IMR-90 (cell line): ENCODE measurements around the gene SMOC1. TPM values are rescaled to one million over a fixed set of nuclear protein-coding genes. Genes with fewer than 3 reads are reported as not detected.

Experiments
- ATAC-seq: fragments of 200-7000 bp; cut with Tn5 transposase; 2 replicates; pipeline ENCODE4 v1.9.1; 2020; ENCODE audit warnings: low read depth, mild to moderate bottlenecking, moderate library complexity
- BruUV-seq: library from RNA; stranded (reverse); fragments of 400-500 nt; replicated peaks from 2 replicates; lab custom pipeline; 2021; lab: Mats Ljungman, UMichigan
- CTCF ChIA-PET: fragments of 300-600 bp; formaldehyde crosslinking; extraction: SDS; loops from one replicate; lab custom pipeline; 2021; ENCODE audit warnings: antibody characterized with exemption; lab: Yijun Ruan, JAX
- POLR2A ChIA-PET: fragments of 300-600 bp; sonication (Branson Sonifier 250); formaldehyde crosslinking; loops from one replicate; lab custom pipeline; 2022; ENCODE audit warnings: antibody characterized with exemption; ENCODE audit not compliant: unreplicated experiment; lab: Charles Lee
- DNase-seq: peaks from one replicate; pipeline ENCODE4 v3.0.0; 2013
- H2AFZ ChIP-seq: replicated peaks from 2 replicates; pipeline ENCODE3; 2013; ENCODE audit warnings: low read length, mild to moderate bottlenecking; ENCODE audit not compliant: poor library complexity
- H2AK5ac ChIP-seq: 2 replicates; pipeline ENCODE4 v1.6.1; 2013; ENCODE audit warnings: low read depth, low read length, inconsistent platforms
- H2AK9ac ChIP-seq: replicated peaks from 2 replicates; pipeline ENCODE3; 2013; ENCODE audit warnings: mild to moderate bottlenecking, low read depth, low read length, moderate library complexity; ENCODE audit not compliant: poor library complexity
- H2BK120ac ChIP-seq: 2 replicates; pipeline ENCODE4 v1.6.1; 2013; ENCODE audit warnings: low read depth, low read length, inconsistent platforms
- H2BK15ac ChIP-seq: 3 replicates; pipeline ENCODE4 v1.6.1; 2013; ENCODE audit warnings: low read depth, low read length, inconsistent platforms
- H2BK20ac ChIP-seq: 2 replicates; pipeline ENCODE4 v1.6.1; 2013; ENCODE audit warnings: low read depth, mild to moderate bottlenecking, inconsistent platforms, low read length, moderate library complexity
- H2BK5ac ChIP-seq: 2 replicates; pipeline ENCODE4 v1.6.1; 2013; ENCODE audit warnings: mild to moderate bottlenecking, low read depth, low read length, inconsistent platforms; ENCODE audit not compliant: poor library complexity, severe bottlenecking
- H3K14ac ChIP-seq: replicated peaks from 2 replicates; pipeline ENCODE4 v1.6.1; 2013; ENCODE audit warnings: low read depth, low read length, inconsistent platforms
- H3K18ac ChIP-seq: 2 replicates; pipeline ENCODE4 v1.6.1; 2013; ENCODE audit warnings: low read depth, low read length, control low read depth
- H3K23ac ChIP-seq: 2 replicates; pipeline ENCODE4 v1.6.1; 2013; ENCODE audit warnings: low read depth, low read length, inconsistent platforms
- H3K27ac ChIP-seq: 2 replicates; pipeline ENCODE4 v1.5.1; 2013; ENCODE audit warnings: mild to moderate bottlenecking, control low read depth, low read length; ENCODE audit not compliant: insufficient read depth
- H3K27me3 ChIP-seq: 2 replicates; pipeline ENCODE4 v1.6.1; 2013; ENCODE audit warnings: low read length; ENCODE audit not compliant: control insufficient read depth, insufficient read depth
- H3K36me3 ChIP-seq: 2 replicates; pipeline ENCODE4 v1.6.1; 2013; ENCODE audit warnings: low read length, mixed read lengths; ENCODE audit not compliant: control insufficient read depth, insufficient read depth
- H3K4ac ChIP-seq: 2 replicates; pipeline ENCODE4 v1.6.1; 2013; ENCODE audit warnings: low read depth, low read length, inconsistent platforms
- H3K4me1 ChIP-seq: 2 replicates; pipeline ENCODE4 v1.6.1; 2013; ENCODE audit warnings: low read length, mixed read lengths; ENCODE audit not compliant: control insufficient read depth, insufficient read depth
- H3K4me2 ChIP-seq: 2 replicates; pipeline ENCODE4 v1.6.1; 2013; ENCODE audit warnings: low read depth, mild to moderate bottlenecking, control low read depth, low read length, moderate library complexity
- H3K4me3 ChIP-seq: 2 replicates; pipeline ENCODE4 v1.5.1; 2013; ENCODE audit warnings: low read depth, mild to moderate bottlenecking, control low read depth, low read length, moderate library complexity; ENCODE audit not compliant: insufficient read depth
- H3K56ac ChIP-seq: 2 replicates; pipeline ENCODE4 v1.6.1; 2013; ENCODE audit warnings: low read length, inconsistent platforms; ENCODE audit not compliant: insufficient read depth; ENCODE audit errors: extremely low read depth
- H3K79me1 ChIP-seq, 2 experiments: 2 replicates each; pipeline ENCODE4 v1.6.1; 2013; ENCODE audit warnings: low read length in 2 of 2, inconsistent platforms in 1 of 2, low read depth in 1 of 2
- H3K9ac ChIP-seq: 2 replicates; pipeline ENCODE4 v1.6.1; 2013; ENCODE audit warnings: low read depth, low read length, control low read depth
- H3K9me1 ChIP-seq: 2 replicates; pipeline ENCODE4 v1.6.1; 2013; ENCODE audit warnings: low read length, inconsistent platforms; ENCODE audit not compliant: insufficient read depth
- H3K9me3 ChIP-seq: 2 replicates; pipeline ENCODE4 v1.6.1; 2013; ENCODE audit warnings: low read length; ENCODE audit not compliant: control insufficient read depth, insufficient read depth
- H4K20me1 ChIP-seq: 2 replicates; pipeline ENCODE4 v1.6.1; 2013; ENCODE audit warnings: low read length, inconsistent platforms; ENCODE audit not compliant: insufficient read depth
- H4K5ac ChIP-seq: 2 replicates; pipeline ENCODE4 v1.6.1; 2013; ENCODE audit warnings: mild to moderate bottlenecking, low read depth, low read length, control low read depth
- H4K8ac ChIP-seq, 2 experiments: 2 replicates each; pipeline ENCODE4 v1.6.1; 2013; ENCODE audit warnings: low read depth in 2 of 2, low read length in 2 of 2, control low read depth in 1 of 2, inconsistent platforms in 1 of 2
- H4K91ac ChIP-seq: 2 replicates; pipeline ENCODE4 v1.6.1; 2013; ENCODE audit warnings: low read depth, low read length, inconsistent platforms; ENCODE audit not compliant: insufficient read depth
- BHLHE40 ChIP-seq: fragments of 150-350 bp; IDR thresholded peaks from 2 replicates; pipeline ENCODE4 v1.6.1; 2016; ENCODE audit warnings: mild to moderate bottlenecking, low read depth, low read length
- CEBPB ChIP-seq: IDR thresholded peaks from 2 replicates; pipeline ENCODE4 v1.6.1; 2012; ENCODE audit warnings: low read depth, low read length, improper control_type of control experiment
- CHD1 ChIP-seq: IDR thresholded peaks from 2 replicates; pipeline ENCODE4 v1.6.1; 2012; ENCODE audit warnings: low read depth, low read length, improper control_type of control experiment
- FOS ChIP-seq: fragments of 150-350 bp; IDR thresholded peaks from 2 replicates; pipeline ENCODE4 v1.6.1; 2016; ENCODE audit warnings: low read depth, low read length
- MAFK ChIP-seq: IDR thresholded peaks from 2 replicates; pipeline ENCODE4 v1.6.1; 2012; ENCODE audit warnings: low read depth, low read length, improper control_type of control experiment
- MAZ ChIP-seq: IDR thresholded peaks from 2 replicates; pipeline ENCODE4 v1.6.1; 2012; ENCODE audit warnings: low read depth, mild to moderate bottlenecking, low read length, improper control_type of control experiment, moderate library complexity, borderline replicate concordance
- MXI1 ChIP-seq: IDR thresholded peaks from 2 replicates; pipeline ENCODE4 v1.6.1; 2012; ENCODE audit warnings: low read depth, mild to moderate bottlenecking, low read length, moderate library complexity, borderline replicate concordance
- NFE2L2 ChIP-seq: fragments of 150-350 bp; IDR thresholded peaks from 2 replicates; pipeline ENCODE4 v1.6.1; 2016; ENCODE audit warnings: low read depth, mild to moderate bottlenecking, low read length
- POLR2A ChIP-seq: IDR thresholded peaks from 2 replicates; pipeline ENCODE4 v1.6.1; 2012; ENCODE audit warnings: mild to moderate bottlenecking, low read depth, low read length
- RAD21 ChIP-seq: IDR thresholded peaks from 2 replicates; pipeline ENCODE4 v1.6.1; 2012; ENCODE audit warnings: low read length, improper control_type of control experiment
- RCOR1 ChIP-seq: IDR thresholded peaks from 2 replicates; pipeline ENCODE4 v1.6.1; 2012; ENCODE audit warnings: mild to moderate bottlenecking, low read length, improper control_type of control experiment; ENCODE audit not compliant: insufficient replicate concordance
- RFX5 ChIP-seq: IDR thresholded peaks from 2 replicates; pipeline ENCODE4 v1.8.0; 2012; ENCODE audit warnings: low read depth, mild to moderate bottlenecking, low read length, moderate library complexity
- SMC3 ChIP-seq: fragments of 150-350 bp; IDR thresholded peaks from 2 replicates; pipeline ENCODE4 v1.6.1; 2016; ENCODE audit warnings: low read depth, mild to moderate bottlenecking, antibody characterized with exemption, low read length, moderate library complexity
- WGBS, 2 experiments: methylation state at CpG; one replicate each; pipeline versions ENCODE4 v1.1.5 to v1.1.7; 2013; ENCODE audit warnings: missing lambda C conversion rate in 2 of 2; ENCODE audit not compliant: insufficient read length in 1 of 2; ENCODE audit errors: extremely low coverage in 2 of 2; 5-methylcytosine and 5-hydroxymethylcytosine counted together
- dilution Hi-C: fragments of 300-500 bp; cut with HindIII; formaldehyde crosslinking; loops from one replicate; pipeline ENCODE4 v1.14.3; 2018; ENCODE audit warnings: low sequenced_read_pairs; ENCODE audit not compliant: unreplicated experiment
- in situ Hi-C: fragments of 300-500 bp; cut with MboI; formaldehyde crosslinking; loops from 3 replicates; pipeline ENCODE4 v1.14.3; 2019; ENCODE audit warnings: low sequenced_read_pairs, inconsistent platforms, mixed read lengths
- intact Hi-C: fragments of 100-400 bp; cut with micrococcal nuclease; formaldehyde crosslinking; loops from 2 replicates; pipeline ENCODE4 v1.10.0; 2022
- polyA plus RNA-seq, 3 experiments: library from polyadenylated mRNA; depleted of rRNA; stranded (reverse); fragments of >200 nt; gene quantifications; 2 replicates each; pipeline ENCODE4 v1.2.3, GENCODE V29; 2012; ENCODE audit warnings: low replicate concordance in 1 of 3
- total RNA-seq: library from RNA; depleted of rRNA; stranded (reverse); fragments of >200 nt; gene quantifications from 2 replicates; pipeline ENCODE4 v1.2.3, GENCODE V29; 2012
- TF ChIP-seq, protein P1 (sequence below): fragments of 150-350 bp; IDR thresholded peaks from 2 replicates; pipeline ENCODE4 v1.6.1; 2017; ENCODE audit warnings: mild to moderate bottlenecking, antibody characterized with exemption, low read length, low read depth
- TF ChIP-seq, protein P2 (sequence below): conservative IDR thresholded peaks from 2 replicates; pipeline ENCODE4 v1.5.1; 2012; ENCODE audit warnings: mild to moderate bottlenecking, low read depth, low read length, improper control_type of control experiment
- TF ChIP-seq, protein P3 (sequence below): fragments of 150-350 bp; IDR thresholded peaks from 2 replicates; pipeline ENCODE4 v1.6.1; 2016; ENCODE audit warnings: low read depth, mild to moderate bottlenecking, low read length, moderate library complexity, borderline replicate concordance

SMOC1 gene
- total and polyA plus RNA-seq, 2 of the 4 experiments (the other 2 are of a cell fraction), result 0.90 to 4.1 TPM

DNA sequence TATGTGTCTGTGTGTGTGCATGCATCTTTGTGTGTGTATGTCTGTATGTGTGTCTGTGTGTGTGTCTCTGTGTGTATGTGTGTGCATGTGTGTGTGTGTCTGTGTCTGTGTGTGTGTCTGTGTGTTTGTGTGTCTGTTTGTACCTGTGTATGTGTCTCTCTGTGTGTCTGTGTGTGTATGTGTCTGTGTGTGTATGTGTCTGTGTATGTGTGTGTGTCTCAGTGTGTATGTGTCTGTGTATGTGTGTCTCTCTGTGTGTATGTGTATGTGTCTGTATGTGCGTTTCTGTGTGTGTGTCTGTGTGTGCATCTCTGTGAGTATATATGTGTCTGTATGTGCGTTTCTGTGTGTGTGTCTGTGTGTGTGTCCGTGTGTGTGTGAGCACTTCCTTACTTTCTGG is 39.6 kb upstream of the SMOC1 start:
- POLR2A ChIA-PET, result no interaction called here
- Histone ChIP-seq H3K9me3 (no peaks in the 10 kb centered on the region), H3K36me3 (no peaks in the 10 kb centered on the region), H2BK120ac (no peak overlapping the region), H4K8ac (no peak overlapping the region), H3K4ac (no peak overlapping the region), H2AK5ac (no peak overlapping the region), H3K23ac (no peak overlapping the region), H3K79me1 (no peaks in the 10 kb centered on the region), H2AFZ (no peak overlapping the region), H2AK9ac (no peak overlapping the region), H2BK15ac (no peak overlapping the region), H3K14ac (no peak overlapping the region), H4K91ac (no peak overlapping the region), H3K9ac (no peak overlapping the region), H3K27me3 (peaks cover 35% of the 10 kb centered on the region), H3K18ac (no peak overlapping the region), H3K9me1 (no peaks in the 10 kb centered on the region), H4K5ac (no peak overlapping the region), H3K4me3 (no peak overlapping the region), H4K20me1 (no peaks in the 10 kb centered on the region), H2BK5ac (peak overlapping the region; percentile 91), H3K27ac (no peak overlapping the region), H3K56ac (no peak overlapping the region), H3K4me1 (no peaks in the 10 kb centered on the region), H3K4me2 (no peak overlapping the region), H2BK20ac (no peak overlapping the region)
- CTCF ChIA-PET, result no interaction called here
- WGBS, 2 experiments, result no CpG with 5 or more reads among the region's 3 CpGs
- in situ Hi-C loops (loop anchor here (25.0 kb wide), 1 partner anchor 473 kb away; no protein-coding TSS in a partner anchor), intact Hi-C loops (no loop called here), dilution Hi-C loops (no loop called here)
- no TSS peak for BruUV-seq
- no peak for ATAC-seq
- no peak for DNase-seq
- TF ChIP-seq MXI1 (no peak), RCOR1 (no peak), POLR2A (no peak), RAD21 (no peak), MAFK (no peak), MAZ (no peak), FOS (no peak), NFE2L2 (no peak), CEBPB (no peak), BHLHE40 (no peak), CHD1 (no peak), RFX5 (no peak), SMC3 (no peak)
- TF ChIP-seq, protein P1, sequence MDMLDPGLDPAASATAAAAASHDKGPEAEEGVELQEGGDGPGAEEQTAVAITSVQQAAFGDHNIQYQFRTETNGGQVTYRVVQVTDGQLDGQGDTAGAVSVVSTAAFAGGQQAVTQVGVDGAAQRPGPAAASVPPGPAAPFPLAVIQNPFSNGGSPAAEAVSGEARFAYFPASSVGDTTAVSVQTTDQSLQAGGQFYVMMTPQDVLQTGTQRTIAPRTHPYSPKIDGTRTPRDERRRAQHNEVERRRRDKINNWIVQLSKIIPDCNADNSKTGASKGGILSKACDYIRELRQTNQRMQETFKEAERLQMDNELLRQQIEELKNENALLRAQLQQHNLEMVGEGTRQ, result no peak
- TF ChIP-seq, protein P2, sequence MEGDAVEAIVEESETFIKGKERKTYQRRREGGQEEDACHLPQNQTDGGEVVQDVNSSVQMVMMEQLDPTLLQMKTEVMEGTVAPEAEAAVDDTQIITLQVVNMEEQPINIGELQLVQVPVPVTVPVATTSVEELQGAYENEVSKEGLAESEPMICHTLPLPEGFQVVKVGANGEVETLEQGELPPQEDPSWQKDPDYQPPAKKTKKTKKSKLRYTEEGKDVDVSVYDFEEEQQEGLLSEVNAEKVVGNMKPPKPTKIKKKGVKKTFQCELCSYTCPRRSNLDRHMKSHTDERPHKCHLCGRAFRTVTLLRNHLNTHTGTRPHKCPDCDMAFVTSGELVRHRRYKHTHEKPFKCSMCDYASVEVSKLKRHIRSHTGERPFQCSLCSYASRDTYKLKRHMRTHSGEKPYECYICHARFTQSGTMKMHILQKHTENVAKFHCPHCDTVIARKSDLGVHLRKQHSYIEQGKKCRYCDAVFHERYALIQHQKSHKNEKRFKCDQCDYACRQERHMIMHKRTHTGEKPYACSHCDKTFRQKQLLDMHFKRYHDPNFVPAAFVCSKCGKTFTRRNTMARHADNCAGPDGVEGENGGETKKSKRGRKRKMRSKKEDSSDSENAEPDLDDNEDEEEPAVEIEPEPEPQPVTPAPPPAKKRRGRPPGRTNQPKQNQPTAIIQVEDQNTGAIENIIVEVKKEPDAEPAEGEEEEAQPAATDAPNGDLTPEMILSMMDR, result no peak
- TF ChIP-seq, protein P3, sequence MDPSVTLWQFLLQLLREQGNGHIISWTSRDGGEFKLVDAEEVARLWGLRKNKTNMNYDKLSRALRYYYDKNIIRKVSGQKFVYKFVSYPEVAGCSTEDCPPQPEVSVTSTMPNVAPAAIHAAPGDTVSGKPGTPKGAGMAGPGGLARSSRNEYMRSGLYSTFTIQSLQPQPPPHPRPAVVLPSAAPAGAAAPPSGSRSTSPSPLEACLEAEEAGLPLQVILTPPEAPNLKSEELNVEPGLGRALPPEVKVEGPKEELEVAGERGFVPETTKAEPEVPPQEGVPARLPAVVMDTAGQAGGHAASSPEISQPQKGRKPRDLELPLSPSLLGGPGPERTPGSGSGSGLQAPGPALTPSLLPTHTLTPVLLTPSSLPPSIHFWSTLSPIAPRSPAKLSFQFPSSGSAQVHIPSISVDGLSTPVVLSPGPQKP, result no peak
